HepG2 (cell line): Measurements from ENCODE around the gene GJD3. TPM values are rescaled to one million over a fixed set of nuclear protein-coding genes. Genes with fewer than 3 reads are reported as not detected.

ENCODE experiments used
- AGO2 ChIP-seq: fragments of 200-400 bp; formaldehyde crosslinking; optimal IDR thresholded peaks from 2 replicates; pipeline ENCODE3; 2017; ENCODE audit warnings: mild to moderate bottlenecking, low read depth, low read length, moderate library complexity
- ATF4 ChIP-seq, 2 experiments: fragments of 450-650 bp in 1 of 2; sonication (generic) in 1 of 2; formaldehyde crosslinking; IDR thresholded peaks; 2 replicates each; pipeline versions ENCODE4 v1.5.0 to v1.8.0; 2020 to 2022; ENCODE audit warnings: mild to moderate bottlenecking in 1 of 2, missing genetic modification reagents in 1 of 2
- ERF ChIP-seq: IDR thresholded peaks from 2 replicates; pipeline ENCODE4 v1.6.1; 2018; ENCODE audit warnings: missing biosample characterization, missing genetic modification reagents
- FOXJ3 ChIP-seq: sonication (generic); formaldehyde crosslinking; IDR thresholded peaks from 2 replicates; pipeline ENCODE4 v1.4.0; 2020; ENCODE audit warnings: missing genetic modification reagents, mild to moderate bottlenecking, borderline replicate concordance
- GMEB2 ChIP-seq: IDR thresholded peaks from 2 replicates; pipeline ENCODE4 v1.6.1; 2016; ENCODE audit warnings: missing biosample characterization, missing genetic modification reagents, low read depth
- HCFC1 ChIP-seq: fragments of 150-350 bp; IDR thresholded peaks from 2 replicates; pipeline ENCODE4 v1.6.1; 2014; ENCODE audit warnings: low read depth, low read length
- KDM4B ChIP-seq: sonication (generic); formaldehyde crosslinking; IDR thresholded peaks from 2 replicates; pipeline ENCODE4 v1.4.0; 2020; ENCODE audit warnings: missing genetic modification reagents
- KDM5A ChIP-seq: fragments of 200-600 bp; sonication (generic); IDR thresholded peaks from 2 replicates; pipeline ENCODE4 v1.7.0; 2018; ENCODE audit warnings: antibody characterized with exemption, mild to moderate bottlenecking, low read length, borderline replicate concordance
- KLF15 ChIP-seq: sonication (generic); formaldehyde crosslinking; IDR thresholded peaks from 2 replicates; pipeline ENCODE4 v1.8.1; 2023; ENCODE audit warnings: borderline replicate concordance, mild to moderate bottlenecking, inconsistent platforms, missing genetic modification reagents, mixed read lengths
- MIER2 ChIP-seq: IDR thresholded peaks from 2 replicates; pipeline ENCODE4 v1.6.1; 2016; ENCODE audit warnings: missing biosample characterization, missing genetic modification reagents
- MTA1 ChIP-seq: sonication (generic); formaldehyde crosslinking; IDR thresholded peaks from 2 replicates; pipeline ENCODE4 v1.4.0; 2020; ENCODE audit warnings: missing genetic modification reagents, mild to moderate bottlenecking, borderline replicate concordance
- NR1H2 ChIP-seq: sonication (generic); formaldehyde crosslinking; IDR thresholded peaks from 2 replicates; pipeline ENCODE4 v1.8.1; 2022; ENCODE audit warnings: low read depth, missing genetic modification reagents, borderline replicate concordance
- PRMT3 ChIP-seq: sonication (generic); formaldehyde crosslinking; IDR thresholded peaks from 2 replicates; pipeline ENCODE4 v1.8.1; 2022; ENCODE audit warnings: low read depth, mild to moderate bottlenecking, moderate library complexity, missing genetic modification reagents, borderline replicate concordance
- THAP8 ChIP-seq: sonication (generic); formaldehyde crosslinking; IDR thresholded peaks from 2 replicates; pipeline ENCODE4 v1.5.1; 2020; ENCODE audit warnings: missing genetic modification reagents, mild to moderate bottlenecking, borderline replicate concordance
- ZNF205 ChIP-seq: IDR thresholded peaks from 2 replicates; pipeline ENCODE4 v1.6.1; 2018; ENCODE audit warnings: missing biosample characterization, missing genetic modification reagents
- ZNF280B ChIP-seq: sonication (generic); formaldehyde crosslinking; IDR thresholded peaks from 2 replicates; pipeline ENCODE4 v1.5.0; 2020; ENCODE audit warnings: missing genetic modification reagents, mild to moderate bottlenecking, borderline replicate concordance
- ZNF3 ChIP-seq: IDR thresholded peaks from 2 replicates; pipeline ENCODE4 v1.7.0; 2017; ENCODE audit warnings: inconsistent platforms
- ZNF30 ChIP-seq: sonication (generic); formaldehyde crosslinking; IDR thresholded peaks from 2 replicates; pipeline ENCODE4 v1.5.0; 2020; ENCODE audit warnings: mild to moderate bottlenecking, missing genetic modification reagents
- ZNF382 ChIP-seq: sonication (generic); formaldehyde crosslinking; IDR thresholded peaks from 2 replicates; pipeline ENCODE4 v1.5.0; 2020; ENCODE audit warnings: missing genetic modification reagents, mild to moderate bottlenecking, borderline replicate concordance
- ZNF446 ChIP-seq: sonication (generic); formaldehyde crosslinking; IDR thresholded peaks from 2 replicates; pipeline ENCODE4 v1.5.0; 2020; ENCODE audit warnings: mild to moderate bottlenecking, missing genetic modification reagents
- ZNF773 ChIP-seq: sonication (generic); formaldehyde crosslinking; IDR thresholded peaks from 2 replicates; pipeline ENCODE4 v1.4.0; 2020; ENCODE audit warnings: missing genetic modification reagents, borderline replicate concordance
- ZSCAN21 ChIP-seq: sonication (generic); formaldehyde crosslinking; IDR thresholded peaks from 2 replicates; pipeline ENCODE4 v1.8.0; 2022; ENCODE audit warnings: mild to moderate bottlenecking, missing genetic modification reagents, moderate library complexity, borderline replicate concordance
- polyA plus RNA-seq, 8 experiments: library from polyadenylated mRNA; depleted of rRNA in 3 of 8; stranded (reverse) in 7 of 8; unstranded in 1 of 8; fragments of >200 nt; fragmentation: Illumina TruSeq in 4 of 8; extraction: Trizol in 4 of 8; gene quantifications; 2 replicates each; pipeline versions ENCODE4 v1.2.1 to v1.2.3, GENCODE V29; 2011 to 2016; ENCODE audit warnings: low read depth in 4 of 8, missing spikeins in 1 of 8, mixed read lengths in 1 of 8; ENCODE audit not compliant: insufficient read depth in 1 of 8
- total RNA-seq, 5 experiments: library from RNA; depleted of rRNA; stranded (reverse); fragments of >200 nt; fragmentation: Illumina TruSeq; extraction: Trizol; gene quantifications; 2 replicates each; pipeline ENCODE4 v1.2.3, GENCODE V29; 2016; ENCODE audit warnings: low read depth in 1 of 5
- TF ChIP-seq, protein P1 (sequence below): sonication (generic); formaldehyde crosslinking; IDR thresholded peaks from 2 replicates; pipeline ENCODE4 v1.4.0; 2020; ENCODE audit warnings: mild to moderate bottlenecking, low read depth, missing genetic modification reagents

GJD3 gene
- total and polyA plus RNA-seq, 2 of the 13 experiments (the other 11 are each of a cell fraction or from before 2014, with no cell fraction given) = not detected

DNA sequence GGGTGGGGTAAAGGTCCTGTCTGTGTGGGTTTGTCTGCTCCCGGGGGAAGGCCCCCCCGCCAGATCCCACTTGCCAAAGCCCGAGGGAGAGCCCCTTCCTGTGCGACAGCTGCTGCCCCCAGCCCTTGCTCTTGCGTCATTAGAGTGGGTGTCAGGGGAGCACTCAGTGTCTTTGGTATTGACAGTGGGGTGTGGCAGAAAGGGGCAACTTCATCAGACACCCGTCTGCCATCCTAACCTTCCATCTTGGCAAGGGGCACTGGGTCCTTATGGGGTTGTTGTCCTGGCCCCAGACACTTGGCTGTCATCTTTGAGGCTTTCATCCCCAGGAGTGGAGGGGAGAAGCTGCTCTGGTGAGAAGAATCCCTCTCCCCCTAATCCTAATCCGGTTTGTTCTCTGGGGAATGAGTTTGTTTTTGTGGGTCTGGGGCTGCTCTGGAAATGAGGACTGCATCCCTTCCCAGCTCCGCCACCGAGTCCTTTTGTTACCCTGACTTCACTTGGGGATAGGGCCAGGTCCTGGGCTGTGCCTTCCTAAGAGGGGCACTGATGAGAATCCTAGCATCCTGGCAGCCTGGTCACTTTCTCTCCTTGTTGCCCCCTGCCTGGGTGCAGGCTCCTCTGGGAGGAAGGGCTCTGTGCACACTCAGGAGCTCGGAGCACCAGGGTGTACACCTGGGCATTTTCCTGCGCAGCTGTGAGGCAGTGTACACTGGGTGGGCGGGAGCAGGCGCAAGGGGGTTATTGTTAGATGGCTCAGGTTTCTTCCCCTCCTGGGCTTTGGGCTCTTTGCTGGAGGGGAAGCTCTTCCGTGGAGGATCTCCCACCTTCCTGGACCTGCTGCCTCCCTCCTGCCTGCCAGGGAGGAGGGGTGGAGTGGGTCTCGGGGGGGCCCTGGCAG is 21.1 kb downstream of the GJD3 start (continued):
- TF ChIP-seq KDM4B (CRISPR knock-in tag) (no peak), FOXJ3 (CRISPR knock-in tag) (no peak), GMEB2 (CRISPR knock-in tag) (no peak), ZNF30 (no peak), THAP8 (CRISPR knock-in tag) (no peak), AGO2 (no peak), ZNF446 (CRISPR knock-in tag) (no peak), ZNF773 (CRISPR knock-in tag) (no peak), MIER2 (CRISPR knock-in tag) (no peak), KDM5A (no peak), ATF4 (CRISPR knock-in tag; IDR thresholded peaks at IDR 0.05) (no peak), HCFC1 (no peak), ERF (CRISPR knock-in tag) (no peak), ZNF382 (CRISPR knock-in tag) (no peak), PRMT3 (CRISPR knock-in tag) (no peak), ZSCAN21 (CRISPR knock-in tag) (0 out of 2 replicates have a peak, but pooled peaks have one; percentile 9), ZNF280B (CRISPR knock-in tag) (no peak), MTA1 (peak; percentile 70; the same call in 1 of the 2 replicates), NR1H2 (no peak), ZNF3 (CRISPR knock-in tag) (no peak), KLF15 (no peak), ZNF205 (CRISPR knock-in tag) (no peak)
- TF ChIP-seq, protein P1, sequence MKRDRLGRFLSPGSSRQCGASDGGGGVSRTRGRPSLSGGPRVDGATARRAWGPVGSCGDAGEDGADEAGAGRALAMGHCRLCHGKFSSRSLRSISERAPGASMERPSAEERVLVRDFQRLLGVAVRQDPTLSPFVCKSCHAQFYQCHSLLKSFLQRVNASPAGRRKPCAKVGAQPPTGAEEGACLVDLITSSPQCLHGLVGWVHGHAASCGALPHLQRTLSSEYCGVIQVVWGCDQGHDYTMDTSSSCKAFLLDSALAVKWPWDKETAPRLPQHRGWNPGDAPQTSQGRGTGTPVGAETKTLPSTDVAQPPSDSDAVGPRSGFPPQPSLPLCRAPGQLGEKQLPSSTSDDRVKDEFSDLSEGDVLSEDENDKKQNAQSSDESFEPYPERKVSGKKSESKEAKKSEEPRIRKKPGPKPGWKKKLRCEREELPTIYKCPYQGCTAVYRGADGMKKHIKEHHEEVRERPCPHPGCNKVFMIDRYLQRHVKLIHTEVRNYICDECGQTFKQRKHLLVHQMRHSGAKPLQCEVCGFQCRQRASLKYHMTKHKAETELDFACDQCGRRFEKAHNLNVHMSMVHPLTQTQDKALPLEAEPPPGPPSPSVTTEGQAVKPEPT (CRISPR knock-in tag) = 0 out of 2 replicates have a peak, but pooled peaks have one; percentile 24
